NCI-H2171 (cell line): Measurements from ENCODE around the gene GOLIM4.

Experiments
- DNase-seq: peaks from one replicate; lab custom pipeline; 2025; lab: John Stamatoyannopoulos, UW

The GOLIM4 gene

GRCh38 chr3:167996514-167996913, 99.2 kb downstream of the GOLIM4 start:
- DNase-seq: no peak

GRCh38 chr3:167992381-167992780, 103.3 kb downstream of the GOLIM4 start:
- no peak for DNase-seq

GRCh38 chr3:167991213-167991612, 104.5 kb downstream of the GOLIM4 start:
- no peak for DNase-seq

GRCh38 chr3:167989999-167990398, 105.7 kb downstream of the GOLIM4 start:
- no peak for DNase-seq

GRCh38 chr3:167989066-167989465, 106.7 kb downstream of the GOLIM4 start:
- DNase-seq: no peak

- no peak for DNase-seq
These were observed 112.1 kb downstream of the GOLIM4 start for GRCh38 chr3:167983583-167983982.

GRCh38 chr3:167978486-167978885, 117.2 kb downstream of the GOLIM4 start:
- no peak for DNase-seq

GRCh38 chr3:167978071-167978470, 117.7 kb downstream of the GOLIM4 start:
- DNase-seq: peak; percentile 31

- DNase-seq: no peak
These were observed 119.0 kb downstream of the GOLIM4 start for GRCh38 chr3:167976516-167977361.

- no peak for DNase-seq
These were observed 121.8 kb downstream of the GOLIM4 start for GRCh38 chr3:167973901-167974300.

GRCh38 chr3:167973046-167973445, 122.7 kb downstream of the GOLIM4 start:
- DNase-seq: no peak

GRCh38 chr3:167972502-167972901, 123.2 kb downstream of the GOLIM4 start:
- no peak for DNase-seq

- no peak for DNase-seq
These were observed 126.2 kb downstream of the GOLIM4 start for GRCh38 chr3:167969548-167969947.

GRCh38 chr3:167967257-167968036, 128.3 kb downstream of the GOLIM4 start:
- no peak for DNase-seq
